Measurements from ENCODE around the gene HMHB1. TPM values are rescaled to one million over a fixed set of nuclear protein-coding genes. Genes with fewer than 3 reads are reported as not detected.

HMHB1 gene
- total RNA-seq, 1 experiment from 2014 or later, result not detected

DNA sequence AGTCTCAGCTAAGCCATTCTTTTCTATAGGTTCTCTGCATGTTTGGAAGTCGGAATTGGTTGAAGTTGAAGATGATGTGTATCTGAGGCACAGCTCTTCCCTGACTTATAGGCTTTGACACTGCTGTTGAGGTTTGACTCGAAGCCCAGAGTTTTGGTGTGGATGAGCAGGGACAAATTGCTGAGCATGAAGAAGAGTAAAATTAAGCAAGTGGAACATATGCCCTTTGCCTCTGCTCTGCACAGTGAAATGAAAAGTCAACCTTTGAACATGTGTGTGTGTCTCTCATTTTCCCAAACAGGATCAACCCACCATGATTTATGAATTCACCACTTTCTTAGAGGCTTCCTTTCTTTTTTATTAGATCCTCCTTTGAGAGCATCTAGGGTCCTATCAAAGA lies 8.5 kb downstream of the HMHB1 start:
- H3K9me3 Mint-ChIP-seq, result peaks cover 0 to 5% of the 10 kb centered on the region in 2 experiments; a peak in 3 of 5 replicates
- H3K27me3 Mint-ChIP-seq (ENCODE audit: low read depth), result no peaks in the 10 kb centered on the region
- no peaks in the 10 kb centered on the region for H3K79me2 ChIP-seq (ENCODE audit: insufficient read depth, low read length)
- no peak overlapping the region for H4K8ac ChIP-seq (replicated peaks; ENCODE audit: insufficient read length, low read depth, low read length)
- no peak overlapping the region for H3K4me3 Mint-ChIP-seq
- H3K23ac ChIP-seq (ENCODE audit: insufficient read length, low read depth, low read length), result no peak overlapping the region
- H3T11ph ChIP-seq (ENCODE audit: low read length), result no peak overlapping the region
- no peaks in the 10 kb centered on the region for H3K9me3 ChIP-seq (ENCODE audit: control insufficient read depth, low read depth, low read length)
- no peaks in the 10 kb centered on the region for H4K20me1 ChIP-seq (ENCODE audit: control insufficient read depth, insufficient read depth, insufficient read length)
- H3K36me3 Mint-ChIP-seq (ENCODE audit: insufficient read depth in 1 of 3, low read depth in 3 of 3), result no peaks in the 10 kb centered on the region
- no peak overlapping the region for H2BK15ac ChIP-seq (ENCODE audit: low read depth, low read length)
- H3K4ac ChIP-seq (ENCODE audit: low read depth, low read length), result no peak overlapping the region
- no peak overlapping the region for H3K27ac ChIP-seq (ENCODE audit: insufficient read length, low read depth, low read length)
- H2BK120ac ChIP-seq (ENCODE audit: low read depth, low read length, poor library complexity, severe bottlenecking), result no peak overlapping the region
- no peak overlapping the region for H4K91ac ChIP-seq (ENCODE audit: insufficient read length, low read depth, low read length)
- H3K4me1 ChIP-seq (ENCODE audit: insufficient read depth, low read length), result no peaks in the 10 kb centered on the region; the same call in 1 of the 2 replicates
- H3K9ac ChIP-seq (ENCODE audit: extremely low read depth, insufficient read length, low read length), result no peak overlapping the region
- H3K79me1 ChIP-seq (ENCODE audit: insufficient read depth, low read depth, low read length, poor library complexity, severe bottlenecking), result no peaks in the 10 kb centered on the region
- no peak overlapping the region for H2BK12ac ChIP-seq (ENCODE audit: insufficient read length, low read depth, low read length)
- H3K14ac ChIP-seq (ENCODE audit: insufficient read depth, low read length), result no peak overlapping the region
- H3K18ac ChIP-seq (ENCODE audit: insufficient read length, low read depth, low read length), result no peak overlapping the region
- TF ChIP-seq, protein P1, sequence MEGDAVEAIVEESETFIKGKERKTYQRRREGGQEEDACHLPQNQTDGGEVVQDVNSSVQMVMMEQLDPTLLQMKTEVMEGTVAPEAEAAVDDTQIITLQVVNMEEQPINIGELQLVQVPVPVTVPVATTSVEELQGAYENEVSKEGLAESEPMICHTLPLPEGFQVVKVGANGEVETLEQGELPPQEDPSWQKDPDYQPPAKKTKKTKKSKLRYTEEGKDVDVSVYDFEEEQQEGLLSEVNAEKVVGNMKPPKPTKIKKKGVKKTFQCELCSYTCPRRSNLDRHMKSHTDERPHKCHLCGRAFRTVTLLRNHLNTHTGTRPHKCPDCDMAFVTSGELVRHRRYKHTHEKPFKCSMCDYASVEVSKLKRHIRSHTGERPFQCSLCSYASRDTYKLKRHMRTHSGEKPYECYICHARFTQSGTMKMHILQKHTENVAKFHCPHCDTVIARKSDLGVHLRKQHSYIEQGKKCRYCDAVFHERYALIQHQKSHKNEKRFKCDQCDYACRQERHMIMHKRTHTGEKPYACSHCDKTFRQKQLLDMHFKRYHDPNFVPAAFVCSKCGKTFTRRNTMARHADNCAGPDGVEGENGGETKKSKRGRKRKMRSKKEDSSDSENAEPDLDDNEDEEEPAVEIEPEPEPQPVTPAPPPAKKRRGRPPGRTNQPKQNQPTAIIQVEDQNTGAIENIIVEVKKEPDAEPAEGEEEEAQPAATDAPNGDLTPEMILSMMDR (conservative IDR thresholded peaks at IDR 0.05), result no peak
- H3K56ac ChIP-seq (ENCODE audit: insufficient read length, low read depth, low read length), result no peak overlapping the region
- H3K4me1 Mint-ChIP-seq, result no peaks in the 10 kb centered on the region
- WGBS (ENCODE audit: extremely low coverage, insufficient read length, low lambda C conversion rate), result no CpG with 5 or more reads among the region's 2 CpGs
- no peak overlapping the region for H4K5ac ChIP-seq (ENCODE audit: insufficient read length, low read depth, low read length)
- H2BK20ac ChIP-seq (ENCODE audit: low read depth, low read length, poor library complexity, severe bottlenecking), result no peak overlapping the region
- no peak overlapping the region for H2BK5ac ChIP-seq (ENCODE audit: insufficient read length, low read length)
- no peak for DNase-seq
- no peak overlapping the region for H3K4me2 ChIP-seq (ENCODE audit: insufficient read depth, insufficient read length, low read length)
- H3K23me2 ChIP-seq (ENCODE audit: insufficient read length, low read depth, low read length, poor library complexity, severe bottlenecking), result no peaks in the 10 kb centered on the region
- no peaks in the 10 kb centered on the region for H3K27me3 ChIP-seq (ENCODE audit: insufficient read depth, low read length)
- no peak overlapping the region for H3K27ac Mint-ChIP-seq
- no peak overlapping the region for H2AK5ac ChIP-seq (ENCODE audit: insufficient read length, low read length)
- no peak overlapping the region for H2AFZ ChIP-seq (ENCODE audit: low read length)

All from H9 (cell line).